HepG2 (cell line): ENCODE measurements around the gene LRRC73. TPM values are rescaled to one million over a fixed set of nuclear protein-coding genes. Genes with fewer than 3 reads are reported as not detected.

Source experiments
- ADNP ChIP-seq: sonication (generic); formaldehyde crosslinking; IDR thresholded peaks from 2 replicates; pipeline ENCODE4 v1.4.0; 2020; ENCODE audit warnings: missing genetic modification reagents
- AKAP8 ChIP-seq: sonication (generic); formaldehyde crosslinking; IDR thresholded peaks from 2 replicates; pipeline ENCODE4 v1.5.1; 2020; ENCODE audit warnings: mild to moderate bottlenecking, missing genetic modification reagents
- ATF4 ChIP-seq, 2 experiments: fragments of 450-650 bp in 1 of 2; sonication (generic) in 1 of 2; formaldehyde crosslinking; IDR thresholded peaks; 2 replicates each; pipeline versions ENCODE4 v1.5.0 to v1.8.0; 2020 to 2022; ENCODE audit warnings: mild to moderate bottlenecking in 1 of 2, missing genetic modification reagents in 1 of 2
- CBFB ChIP-seq: sonication (generic); formaldehyde crosslinking; IDR thresholded peaks from 2 replicates; pipeline ENCODE4 v1.4.0; 2020; ENCODE audit warnings: missing genetic modification reagents
- CENPX ChIP-seq: sonication (generic); formaldehyde crosslinking; IDR thresholded peaks from 2 replicates; pipeline ENCODE4 v1.9.0; 2021; ENCODE audit warnings: mild to moderate bottlenecking, missing genetic modification reagents, moderate library complexity
- ELF4 ChIP-seq: sonication (generic); formaldehyde crosslinking; IDR thresholded peaks from 2 replicates; pipeline ENCODE4 v1.5.0; 2020; ENCODE audit warnings: missing genetic modification reagents, mild to moderate bottlenecking, moderate library complexity, borderline replicate concordance
- NR2F1 ChIP-seq, 2 experiments: fragments of 450-650 bp in 1 of 2; formaldehyde crosslinking in 1 of 2; IDR thresholded peaks; 2 replicates each; pipeline versions ENCODE4 v1.5.0 to v1.6.1; 2016 to 2020; ENCODE audit warnings: mild to moderate bottlenecking in 1 of 2, missing compliant biosample characterization in 1 of 2, missing genetic modification reagents in 1 of 2, moderate library complexity in 1 of 2
- PAWR ChIP-seq: sonication (generic); formaldehyde crosslinking; IDR thresholded peaks from 2 replicates; pipeline ENCODE4 v1.4.0; 2020; ENCODE audit warnings: missing genetic modification reagents, mild to moderate bottlenecking, borderline replicate concordance
- POLR2G ChIP-seq: fragments of 200-400 bp; formaldehyde crosslinking; IDR thresholded peaks from 2 replicates; pipeline ENCODE4 v1.6.1; 2018; ENCODE audit warnings: mild to moderate bottlenecking, low read depth, low read length, moderate library complexity
- PTBP1 ChIP-seq: fragments of 200-400 bp; formaldehyde crosslinking; IDR thresholded peaks from 2 replicates; pipeline ENCODE4 v1.6.1; 2018; ENCODE audit warnings: low read length, low read depth; ENCODE audit not compliant: poor library complexity, severe bottlenecking
- SATB2 ChIP-seq: sonication (generic); formaldehyde crosslinking; IDR thresholded peaks from 2 replicates; pipeline ENCODE4 v1.5.0; 2020; ENCODE audit warnings: missing genetic modification reagents
- SP2 ChIP-seq: sonication (generic); formaldehyde crosslinking; IDR thresholded peaks from 2 replicates; pipeline ENCODE4 v1.5.1; 2020; ENCODE audit warnings: mild to moderate bottlenecking, missing genetic modification reagents
- TAF15 ChIP-seq: fragments of 200-400 bp; formaldehyde crosslinking; IDR thresholded peaks from one replicate; pipeline ENCODE4 v1.6.1; 2018; ENCODE audit warnings: mild to moderate bottlenecking, low read depth, low read length; ENCODE audit not compliant: poor library complexity, severe bottlenecking
- TRIM24 ChIP-seq: sonication (generic); formaldehyde crosslinking; IDR thresholded peaks from 2 replicates; pipeline ENCODE4 v1.8.0; 2022; ENCODE audit warnings: mild to moderate bottlenecking, missing genetic modification reagents
- ZFP36L1 ChIP-seq: sonication (generic); formaldehyde crosslinking; IDR thresholded peaks from 2 replicates; pipeline ENCODE4 v1.8.0; 2022; ENCODE audit warnings: mild to moderate bottlenecking, missing genetic modification reagents, moderate library complexity
- ZNF101 ChIP-seq: sonication (generic); formaldehyde crosslinking; IDR thresholded peaks from 2 replicates; pipeline ENCODE4 v1.4.0; 2020; ENCODE audit warnings: mild to moderate bottlenecking, low read depth, missing genetic modification reagents, borderline replicate concordance
- ZNF280B ChIP-seq: sonication (generic); formaldehyde crosslinking; IDR thresholded peaks from 2 replicates; pipeline ENCODE4 v1.5.0; 2020; ENCODE audit warnings: missing genetic modification reagents, mild to moderate bottlenecking, borderline replicate concordance
- ZSCAN12 ChIP-seq: sonication (generic); formaldehyde crosslinking; IDR thresholded peaks from 2 replicates; pipeline ENCODE4 v1.9.0; 2021; ENCODE audit warnings: mild to moderate bottlenecking, missing genetic modification reagents
- ZSCAN31 ChIP-seq: sonication (generic); formaldehyde crosslinking; IDR thresholded peaks from 2 replicates; pipeline ENCODE4 v1.5.0; 2020; ENCODE audit warnings: low read depth, mild to moderate bottlenecking, missing genetic modification reagents
- polyA plus RNA-seq, 8 experiments: library from polyadenylated mRNA; depleted of rRNA in 3 of 8; stranded (reverse) in 7 of 8; unstranded in 1 of 8; fragments of >200 nt; fragmentation: Illumina TruSeq in 4 of 8; extraction: Trizol in 4 of 8; gene quantifications; 2 replicates each; pipeline versions ENCODE4 v1.2.1 to v1.2.3, GENCODE V29; 2011 to 2016; ENCODE audit warnings: low read depth in 4 of 8, missing spikeins in 1 of 8, mixed read lengths in 1 of 8; ENCODE audit not compliant: insufficient read depth in 1 of 8
- total RNA-seq, 5 experiments: library from RNA; depleted of rRNA; stranded (reverse); fragments of >200 nt; fragmentation: Illumina TruSeq; extraction: Trizol; gene quantifications; 2 replicates each; pipeline ENCODE4 v1.2.3, GENCODE V29; 2016; ENCODE audit warnings: low read depth in 1 of 5
- TF ChIP-seq, protein P1 (sequence below): sonication (generic); formaldehyde crosslinking; IDR thresholded peaks from 2 replicates; pipeline ENCODE4 v1.5.0; 2020; ENCODE audit warnings: missing genetic modification reagents
- TF ChIP-seq, protein P2 (sequence below): sonication (generic); formaldehyde crosslinking; conservative IDR thresholded peaks from 2 replicates; pipeline ENCODE4 v1.8.0; 2022; ENCODE audit warnings: missing genetic modification reagents

LRRC73 gene
- total and polyA plus RNA-seq, 2 of the 13 experiments (the other 11 are each of a cell fraction or from before 2014, with no cell fraction given) = 0.11 to 0.12 TPM

DNA sequence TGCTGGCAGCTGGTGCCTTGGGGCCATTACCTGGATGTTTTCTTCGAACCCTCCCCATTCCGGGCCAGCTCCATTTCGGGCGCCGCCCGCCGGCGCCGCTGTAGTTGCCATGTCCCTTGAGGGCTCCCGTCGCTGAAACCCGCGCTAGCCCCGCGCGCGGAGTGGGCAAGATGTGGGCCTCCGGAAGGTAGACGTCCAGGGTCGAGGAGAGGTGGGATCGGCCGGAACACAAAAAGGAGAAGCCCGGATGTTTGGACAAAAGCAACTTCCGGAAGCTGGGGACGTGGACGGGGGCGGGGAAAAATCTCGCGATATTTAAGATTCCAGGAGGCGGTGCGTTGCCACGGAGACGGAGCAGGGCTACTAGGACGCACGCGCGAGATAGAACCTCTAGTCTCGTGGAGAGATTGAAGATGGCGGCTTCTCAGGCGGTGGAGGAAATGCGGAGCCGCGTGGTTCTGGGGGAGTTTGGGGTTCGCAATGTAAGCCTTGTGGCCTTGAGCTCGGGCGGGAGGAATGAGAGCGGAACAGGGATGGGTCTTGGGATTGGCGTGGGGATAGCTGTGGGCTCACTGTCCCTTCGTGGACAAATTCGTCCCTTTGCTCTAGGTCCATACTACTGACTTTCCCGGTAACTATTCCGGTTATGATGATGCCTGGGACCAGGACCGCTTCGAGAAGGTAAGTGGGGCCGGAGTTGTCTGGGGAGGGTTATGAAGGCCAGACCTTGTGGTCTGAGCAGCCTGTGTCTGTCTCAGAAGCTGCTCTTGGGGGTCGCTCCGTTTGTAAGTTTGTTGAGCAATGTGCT is 6.8 kb upstream of the LRRC73 start, which contains the start of the genes POLR1C and YIPF3 (continued):
- TF ChIP-seq ZNF280B (CRISPR knock-in tag) (peak; percentile 23; the same call in 1 of the 2 replicates), ZSCAN12 (peak; percentile 82), ZSCAN31 (peak; percentile 31; the same call in 1 of the 2 replicates), POLR2G (peak; percentile 98), ELF4 (peak; percentile 96; the same call in 1 of the 2 replicates), NR2F1 (CRISPR knock-in tag; IDR thresholded peaks at IDR 0.05) (peak; percentile 27 to 36; a peak in 2 of 4 replicates), CBFB (CRISPR knock-in tag) (no peak; the same call in 1 of the 2 replicates), PAWR (CRISPR knock-in tag) (no peak), SP2 (CRISPR knock-in tag) (peak; percentile 61; the same call in 1 of the 2 replicates), ZNF101 (CRISPR knock-in tag) (no peak), TRIM24 (CRISPR knock-in tag) (no peak), ADNP (CRISPR knock-in tag) (no peak), AKAP8 (CRISPR knock-in tag) (0 out of 2 replicates have a peak, but pooled peaks have one; percentile 67), CENPX (no peak), ATF4 (CRISPR knock-in tag; IDR thresholded peaks at IDR 0.05) (no peak), PTBP1 (peak; percentile 81), SATB2 (CRISPR knock-in tag) (0 out of 2 replicates have a peak, but pooled peaks have one; percentile 24), TAF15 (no peak), ZFP36L1 (peak; percentile 72; the same call in 1 of the 2 replicates)
- TF ChIP-seq, protein P1, sequence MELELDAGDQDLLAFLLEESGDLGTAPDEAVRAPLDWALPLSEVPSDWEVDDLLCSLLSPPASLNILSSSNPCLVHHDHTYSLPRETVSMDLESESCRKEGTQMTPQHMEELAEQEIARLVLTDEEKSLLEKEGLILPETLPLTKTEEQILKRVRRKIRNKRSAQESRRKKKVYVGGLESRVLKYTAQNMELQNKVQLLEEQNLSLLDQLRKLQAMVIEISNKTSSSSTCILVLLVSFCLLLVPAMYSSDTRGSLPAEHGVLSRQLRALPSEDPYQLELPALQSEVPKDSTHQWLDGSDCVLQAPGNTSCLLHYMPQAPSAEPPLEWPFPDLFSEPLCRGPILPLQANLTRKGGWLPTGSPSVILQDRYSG (CRISPR knock-in tag) = 0 out of 2 replicates have a peak, but pooled peaks have one; percentile 47
- TF ChIP-seq, protein P2, sequence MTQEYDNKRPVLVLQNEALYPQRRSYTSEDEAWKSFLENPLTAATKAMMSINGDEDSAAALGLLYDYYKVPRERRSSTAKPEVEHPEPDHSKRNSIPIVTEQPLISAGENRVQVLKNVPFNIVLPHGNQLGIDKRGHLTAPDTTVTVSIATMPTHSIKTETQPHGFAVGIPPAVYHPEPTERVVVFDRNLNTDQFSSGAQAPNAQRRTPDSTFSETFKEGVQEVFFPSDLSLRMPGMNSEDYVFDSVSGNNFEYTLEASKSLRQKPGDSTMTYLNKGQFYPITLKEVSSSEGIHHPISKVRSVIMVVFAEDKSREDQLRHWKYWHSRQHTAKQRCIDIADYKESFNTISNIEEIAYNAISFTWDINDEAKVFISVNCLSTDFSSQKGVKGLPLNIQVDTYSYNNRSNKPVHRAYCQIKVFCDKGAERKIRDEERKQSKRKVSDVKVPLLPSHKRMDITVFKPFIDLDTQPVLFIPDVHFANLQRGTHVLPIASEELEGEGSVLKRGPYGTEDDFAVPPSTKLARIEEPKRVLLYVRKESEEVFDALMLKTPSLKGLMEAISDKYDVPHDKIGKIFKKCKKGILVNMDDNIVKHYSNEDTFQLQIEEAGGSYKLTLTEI = no peak
